RWPE2 (cell line): ENCODE data around the gene IL1RAPL2.
"Not testable (repeated sequence)": the region's sequence is repeated elsewhere in the genome, so short reads cannot be mapped to it uniquely, and the experiment has no call there.

Experiments used
- ATAC-seq: fragments of 200-7000 bp; cut with Tn5 transposase; 3 replicates; pipeline ENCODE4 v1.9.1; 2021; ENCODE audit warnings: low read depth
- DNase-seq: peaks from one replicate; pipeline ENCODE4 v3.0.0-alpha.2; 2020; ENCODE audit warnings: low spot score
- H3K27ac ChIP-seq: fragments of 450-650 bp; 2 replicates; pipeline ENCODE4 v1.5.1; 2017; ENCODE audit warnings: mild to moderate bottlenecking; ENCODE audit not compliant: poor library complexity, severe bottlenecking
- H3K27me3 ChIP-seq: fragments of 250-450 bp; sonication (Bioruptor Pico); 2 replicates; pipeline ENCODE4 v1.5.1; 2021; ENCODE audit warnings: mild to moderate bottlenecking, moderate library complexity; ENCODE audit not compliant: insufficient read depth, poor library complexity, severe bottlenecking
- H3K36me3 ChIP-seq: fragments of 250-450 bp; sonication (Bioruptor Pico); 2 replicates; pipeline ENCODE4 v1.5.1; 2020; ENCODE audit warnings: low read depth, mild to moderate bottlenecking, moderate library complexity
- H3K4me1 ChIP-seq: fragments of 250-450 bp; sonication (Bioruptor Pico); 2 replicates; pipeline ENCODE4 v1.5.1; 2021; ENCODE audit warnings: mild to moderate bottlenecking, moderate library complexity; ENCODE audit not compliant: insufficient read depth, poor library complexity, severe bottlenecking
- H3K4me3 ChIP-seq: fragments of 250-450 bp; sonication (Bioruptor Pico); 2 replicates; pipeline ENCODE4 v1.5.1; 2021; ENCODE audit warnings: mild to moderate bottlenecking, moderate library complexity; ENCODE audit not compliant: severe bottlenecking
- H3K9me3 ChIP-seq: fragments of 250-450 bp; sonication (Bioruptor Pico); 2 replicates; pipeline ENCODE4 v1.5.1; 2021; ENCODE audit warnings: mild to moderate bottlenecking, moderate library complexity; ENCODE audit not compliant: severe bottlenecking
- CTCF ChIP-seq: fragments of 450-650 bp; IDR thresholded peaks from one replicate; pipeline ENCODE4 v1.5.1; 2017; ENCODE audit warnings: mild to moderate bottlenecking, moderate library complexity; ENCODE audit not compliant: poor library complexity, severe bottlenecking

IL1RAPL2 gene

GRCh38 chrX:104854790-104855340 is 288.9 kb downstream of the IL1RAPL2 start:
- H3K4me1 ChIP-seq = no peaks in the 10 kb centered on the region
- H3K27me3 ChIP-seq = no peaks in the 10 kb centered on the region
- no peaks in the 10 kb centered on the region for H3K9me3 ChIP-seq
- no peaks in the 10 kb centered on the region for H3K36me3 ChIP-seq
- no peak overlapping the region for H3K27ac ChIP-seq
- TF ChIP-seq CTCF = no peak
- DNase-seq (no peak), ATAC-seq (no peak)
- H3K4me3 ChIP-seq = no peak overlapping the region

GRCh38 chrX:104863466-104863865 is 297.5 kb downstream of the IL1RAPL2 start:
- Histone ChIP-seq H3K4me1 (no peaks in the 10 kb centered on the region), H3K36me3 (no peaks in the 10 kb centered on the region), H3K4me3 (no peak overlapping the region), H3K9me3 (no peaks in the 10 kb centered on the region), H3K27ac (no peak overlapping the region), H3K27me3 (no peaks in the 10 kb centered on the region)
- ATAC-seq = no peak
- DNase-seq = no peak
- no peak for TF ChIP-seq CTCF

GRCh38 chrX:104864296-104864695 is 298.3 kb downstream of the IL1RAPL2 start:
- ATAC-seq = no peak
- Histone ChIP-seq H3K9me3 (no peaks in the 10 kb centered on the region), H3K4me3 (no peak overlapping the region), H3K27ac (no peak overlapping the region), H3K4me1 (no peaks in the 10 kb centered on the region), H3K27me3 (no peaks in the 10 kb centered on the region), H3K36me3 (no peaks in the 10 kb centered on the region)
- no peak for DNase-seq
- TF ChIP-seq CTCF = no peak

GRCh38 chrX:104877504-104877903 is 311.5 kb downstream of the IL1RAPL2 start:
- H3K4me1 ChIP-seq = no peaks in the 10 kb centered on the region
- no peaks in the 10 kb centered on the region for H3K9me3 ChIP-seq
- no peaks in the 10 kb centered on the region for H3K36me3 ChIP-seq
- ATAC-seq = no peak
- no peak overlapping the region for H3K4me3 ChIP-seq
- TF ChIP-seq CTCF = no peak
- no peaks in the 10 kb centered on the region for H3K27me3 ChIP-seq
- DNase-seq = no peak
- H3K27ac ChIP-seq = no peak overlapping the region

- Histone ChIP-seq H3K9me3 (no peaks in the 10 kb centered on the region), H3K4me3 (no peak overlapping the region), H3K36me3 (no peaks in the 10 kb centered on the region), H3K4me1 (no peaks in the 10 kb centered on the region), H3K27me3 (no peaks in the 10 kb centered on the region), H3K27ac (no peak overlapping the region)
- DNase-seq (no peak), ATAC-seq (no peak)
- no peak for TF ChIP-seq CTCF
These were observed 336.1 kb downstream of the IL1RAPL2 start for GRCh38 chrX:104902070-104902469.

- ATAC-seq, DNase-seq: not testable (repeated sequence)
- H3K4me3 ChIP-seq = peak overlapping the region; percentile 14
These were observed 343.7 kb downstream of the IL1RAPL2 start for GRCh38 chrX:104909694-104910093.

More at GRCh38 chrX:104909694-104910093, 343.7 kb downstream of the IL1RAPL2 start:
- not testable (repeated sequence) for H3K27me3 ChIP-seq, H3K4me1 ChIP-seq, H3K9me3 ChIP-seq, H3K36me3 ChIP-seq, H3K27ac ChIP-seq
